ENCODE results near the gene DLG2. TPM values are rescaled to one million over a fixed set of nuclear protein-coding genes. Genes with fewer than 3 reads are reported as not detected.

The DLG2 gene
- total and polyA plus RNA-seq, 2 of the 8 experiments (the other 6 are each of a cell fraction or from before 2014, with no cell fraction given), result 1.7 to 14.3 TPM

GRCh38 chr11:85475660-85476517, 151.3 kb downstream of the DLG2 start:
- DNase-seq (ENCODE audit: low read depth in 1 of 2, low spot score in 2 of 2), result no peak
- H3K36me3 ChIP-seq (ENCODE audit: control insufficient read depth in 2 of 4, insufficient read depth in 4 of 4, low read length in 3 of 4), result no peaks in the 10 kb centered on the region
- no peak overlapping the region for H4K91ac ChIP-seq (replicated peaks; ENCODE audit: insufficient read length, low read length)
- CTCF ChIA-PET (ENCODE audit: partially characterized antibody), result no interaction called here
- H4K20me1 ChIP-seq (replicated peaks in 1 of 2; ENCODE audit: control insufficient read depth in 1 of 2, insufficient read depth in 2 of 2, low read length in 2 of 2), result no peaks in the 10 kb centered on the region
- H2AFZ ChIP-seq (ENCODE audit: low read length), result no peak overlapping the region
- no peaks in the 10 kb centered on the region for H3K27me3 ChIP-seq (replicated peaks in 1 of 4; ENCODE audit: control insufficient read depth in 3 of 4, extremely low read depth in 1 of 4, insufficient read depth in 3 of 4, low read length in 3 of 4)
- H3K4ac ChIP-seq (replicated peaks; ENCODE audit: insufficient read length, low read depth, low read length), result no peak overlapping the region
- POLR2A ChIA-PET (ENCODE audit: partially characterized antibody), result no interaction called here
- H3K18ac ChIP-seq (ENCODE audit: extremely low read depth, low read length), result peak overlapping the region; percentile 67; the same call in 1 of the 2 replicates
- WGBS, 2 experiments (ENCODE audit: extremely low coverage in 1 of 2, insufficient coverage in 1 of 2, insufficient read length in 1 of 2, insufficient replicate concordance in 2 of 2, low coverage in 1 of 2, low lambda C conversion rate in 2 of 2, missing lambda C conversion rate in 1 of 2), result 88 to 100% methylated on average over 1 to 7 of the region's 7 CpGs
- H3K79me1 ChIP-seq (ENCODE audit: low read depth, low read length), result no peaks in the 10 kb centered on the region
- H3K56ac ChIP-seq (replicated peaks; ENCODE audit: insufficient read length, low read depth, low read length), result no peak overlapping the region
- no peak overlapping the region for H3K23ac ChIP-seq (ENCODE audit: insufficient read length)
- no peak overlapping the region for H3K4me3 ChIP-seq (ENCODE audit: extremely low read depth in 1 of 4, insufficient read depth in 2 of 4, low read depth in 3 of 4, low read length in 4 of 4)
- H2AK5ac ChIP-seq (ENCODE audit: low read depth, low read length), result no peak overlapping the region
- no peak overlapping the region for H3K4me2 ChIP-seq (ENCODE audit: insufficient read depth in 1 of 2, low read depth in 2 of 2, low read length in 2 of 2)
- TF ChIP-seq GTF2F1 (IDR thresholded peaks at IDR 0.05; ENCODE audit: borderline replicate concordance, low read depth, low read length) (no peak), ZNF274 (IDR thresholded peaks at IDR 0.05; ENCODE audit: borderline replicate concordance, extremely low read depth, low read length) (no peak), TCF12 (IDR thresholded peaks at IDR 0.05; ENCODE audit: low read depth, low read length) (no peak), JUND (IDR thresholded peaks at IDR 0.05; ENCODE audit: low read length) (no peak), CREB1 (IDR thresholded peaks at IDR 0.05) (no peak), POLR2AphosphoS5 (IDR thresholded peaks at IDR 0.05; ENCODE audit: low read depth, low read length) (no peak), MAX (IDR thresholded peaks at IDR 0.05) (no peak), ATF3 (IDR thresholded peaks at IDR 0.05; ENCODE audit: insufficient read depth, low read depth, low read length) (no peak), MAFK (IDR thresholded peaks at IDR 0.05; ENCODE audit: low read depth, low read length) (no peak)
- no peak overlapping the region for H3K27ac ChIP-seq (ENCODE audit: low read depth, low read length)
- no peak overlapping the region for H4K5ac ChIP-seq (ENCODE audit: insufficient read length, low read depth, low read length)
- no peak overlapping the region for H2BK12ac ChIP-seq (ENCODE audit: low read depth, low read length)
- H2BK15ac ChIP-seq (ENCODE audit: low read length), result no peak overlapping the region
- no peak overlapping the region for H4K8ac ChIP-seq (ENCODE audit: extremely low read depth, insufficient read depth, low read length)
- no peak overlapping the region; a peak in 1 of 7 replicates for H3K9ac ChIP-seq (replicated peaks in 1 of 4; ENCODE audit: extremely low read depth in 1 of 4, low read depth in 3 of 4, low read length in 3 of 4)
- H2BK20ac ChIP-seq (ENCODE audit: low read length), result peak overlapping the region; percentile 76; the same call in 1 of the 2 replicates
- no peak for FAIRE-seq
- no peak overlapping the region for H2BK5ac ChIP-seq (ENCODE audit: low read depth, low read length)
- no peak overlapping the region for H2BK120ac ChIP-seq (replicated peaks; ENCODE audit: low read depth, low read length)
- no peaks in the 10 kb centered on the region for H3K79me2 ChIP-seq (ENCODE audit: control insufficient read depth in 1 of 2, insufficient read depth in 2 of 2, low read length in 2 of 2)
- no peaks in the 10 kb centered on the region for H3K9me3 ChIP-seq (ENCODE audit: insufficient read depth in 2 of 2, low read depth in 1 of 2, low read length in 1 of 2)
- H3K4me1 ChIP-seq (replicated peaks in 1 of 4; ENCODE audit: control insufficient read depth in 3 of 4, insufficient read depth in 4 of 4, low read length in 3 of 4), result peaks cover 2 to 6% (median 5%) of the 10 kb centered on the region in 4 experiments; a peak in 6 of 7 replicates
- H3K23me2 ChIP-seq (ENCODE audit: low read depth, low read length), result no peaks in the 10 kb centered on the region
- H3K14ac ChIP-seq (ENCODE audit: insufficient read length), result no peak overlapping the region
